ENCODE data around the gene RHOT2.

Gene RHOT2

DNA sequence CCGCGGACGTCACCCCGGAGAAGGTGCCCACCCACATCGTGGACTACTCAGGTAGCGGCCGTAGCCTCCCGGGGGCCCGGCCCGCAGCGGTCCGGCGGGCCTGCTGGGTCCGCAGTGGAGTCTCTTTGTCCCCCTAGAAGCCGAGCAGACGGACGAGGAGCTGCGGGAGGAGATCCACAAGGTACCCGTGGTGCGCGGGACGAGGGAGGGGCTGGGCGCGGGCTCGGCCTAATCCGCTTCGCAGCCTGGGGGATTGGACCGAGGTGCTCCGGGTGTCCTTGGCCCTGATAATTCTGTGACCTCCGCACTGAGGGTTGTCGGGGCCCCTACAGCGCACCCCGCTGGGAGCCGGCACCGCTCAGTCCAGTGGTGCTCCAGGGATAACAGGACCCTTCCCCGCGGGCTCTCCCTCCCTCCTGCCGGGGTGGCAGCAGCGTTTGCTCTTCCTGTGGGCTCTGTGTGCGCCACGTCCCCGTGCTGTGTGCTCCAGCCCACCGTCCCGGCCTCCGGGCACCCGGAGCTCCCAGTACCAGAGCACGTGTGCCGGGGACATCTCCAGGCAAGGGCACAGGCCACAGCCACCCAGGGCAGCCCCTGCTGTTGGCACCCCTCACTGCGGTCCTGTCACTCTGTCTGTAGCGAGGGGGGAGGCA lies 713 bp downstream of the RHOT2 start:
- POLR2A ChIA-PET, result interaction anchor here (1.0 kb wide), 1 partner anchor 11 kb away, joined by 3 read pairs; no protein-coding TSS in a partner anchor
- TF ChIP-seq, protein P1, sequence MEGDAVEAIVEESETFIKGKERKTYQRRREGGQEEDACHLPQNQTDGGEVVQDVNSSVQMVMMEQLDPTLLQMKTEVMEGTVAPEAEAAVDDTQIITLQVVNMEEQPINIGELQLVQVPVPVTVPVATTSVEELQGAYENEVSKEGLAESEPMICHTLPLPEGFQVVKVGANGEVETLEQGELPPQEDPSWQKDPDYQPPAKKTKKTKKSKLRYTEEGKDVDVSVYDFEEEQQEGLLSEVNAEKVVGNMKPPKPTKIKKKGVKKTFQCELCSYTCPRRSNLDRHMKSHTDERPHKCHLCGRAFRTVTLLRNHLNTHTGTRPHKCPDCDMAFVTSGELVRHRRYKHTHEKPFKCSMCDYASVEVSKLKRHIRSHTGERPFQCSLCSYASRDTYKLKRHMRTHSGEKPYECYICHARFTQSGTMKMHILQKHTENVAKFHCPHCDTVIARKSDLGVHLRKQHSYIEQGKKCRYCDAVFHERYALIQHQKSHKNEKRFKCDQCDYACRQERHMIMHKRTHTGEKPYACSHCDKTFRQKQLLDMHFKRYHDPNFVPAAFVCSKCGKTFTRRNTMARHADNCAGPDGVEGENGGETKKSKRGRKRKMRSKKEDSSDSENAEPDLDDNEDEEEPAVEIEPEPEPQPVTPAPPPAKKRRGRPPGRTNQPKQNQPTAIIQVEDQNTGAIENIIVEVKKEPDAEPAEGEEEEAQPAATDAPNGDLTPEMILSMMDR (IDR thresholded peaks at IDR 0.05; ENCODE audit: control extremely low read depth, extremely low read depth, low read depth, missing control alignments), result no peak
- no peak for DNase-seq (ENCODE audit: extremely low spot score)
- CTCF ChIA-PET, result interaction anchor here (1.3 to 5.5 kb wide), 4 partner anchors 10 to 18 kb away, joined by 3 to 28 read pairs (median 8); partner anchors contain the start of genes STUB1 and WDR90

DNA sequence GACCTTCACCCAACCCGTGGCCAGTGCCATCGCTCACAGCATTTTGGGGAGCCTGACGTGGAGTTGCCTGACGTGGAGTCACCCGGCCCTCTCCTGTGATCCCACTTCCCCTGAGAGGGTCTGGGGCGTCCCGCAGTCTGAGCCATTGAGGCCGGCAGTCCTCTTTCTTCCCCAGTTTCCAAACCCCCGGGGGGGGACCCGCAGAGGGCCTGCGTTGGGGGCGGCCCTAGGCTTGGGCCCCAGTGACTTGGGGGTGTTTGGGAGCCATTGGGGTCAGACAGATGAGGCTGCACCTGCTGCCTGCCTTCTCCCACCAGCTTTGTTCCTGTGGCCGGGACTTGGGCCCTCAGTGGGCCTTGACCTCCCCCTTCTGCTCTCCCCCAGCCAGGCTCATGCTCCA lies 1.7 kb downstream of the RHOT2 start:
- TF ChIP-seq, protein P1 (IDR thresholded peaks at IDR 0.05; ENCODE audit: control extremely low read depth, extremely low read depth, low read depth, missing control alignments), result no peak
- ChIA-PET POLR2A (no interaction called here), CTCF (interaction anchor here (2.0 to 5.5 kb wide), 2 partner anchors 10 to 22 kb away, joined by 5 to 28 read pairs; partner anchors contain the start of gene STUB1)
- DNase-seq (ENCODE audit: extremely low spot score), result no peak

GRCh38 chr16:670485-671352 lies 2.8 kb downstream of the RHOT2 start:
- DNase-seq (ENCODE audit: extremely low spot score), result no peak
- TF ChIP-seq, protein P1 (IDR thresholded peaks at IDR 0.05; ENCODE audit: control extremely low read depth, extremely low read depth, low read depth, missing control alignments), result no peak
- POLR2A ChIA-PET, result interaction anchor here (0.6 kb wide), 1 partner anchor 1107 kb away, joined by 3 read pairs; no protein-coding TSS in a partner anchor
- CTCF ChIA-PET, result interaction anchor here (2.0 to 5.5 kb wide), 2 partner anchors 9 to 23 kb away, joined by 5 to 28 read pairs; partner anchors contain the start of gene STUB1

GRCh38 chr16:671353-672131 lies 3.6 kb downstream of the RHOT2 start:
- TF ChIP-seq, protein P1 (IDR thresholded peaks at IDR 0.05; ENCODE audit: control extremely low read depth, extremely low read depth, low read depth, missing control alignments), result no peak
- POLR2A ChIA-PET, result interaction anchor here (0.6 kb wide), 2 partner anchors 42 to 1106 kb away, joined by 3 to 6 read pairs; no protein-coding TSS in a partner anchor
- no peak for DNase-seq (ENCODE audit: extremely low spot score)
- CTCF ChIA-PET, result no interaction called here

DNA sequence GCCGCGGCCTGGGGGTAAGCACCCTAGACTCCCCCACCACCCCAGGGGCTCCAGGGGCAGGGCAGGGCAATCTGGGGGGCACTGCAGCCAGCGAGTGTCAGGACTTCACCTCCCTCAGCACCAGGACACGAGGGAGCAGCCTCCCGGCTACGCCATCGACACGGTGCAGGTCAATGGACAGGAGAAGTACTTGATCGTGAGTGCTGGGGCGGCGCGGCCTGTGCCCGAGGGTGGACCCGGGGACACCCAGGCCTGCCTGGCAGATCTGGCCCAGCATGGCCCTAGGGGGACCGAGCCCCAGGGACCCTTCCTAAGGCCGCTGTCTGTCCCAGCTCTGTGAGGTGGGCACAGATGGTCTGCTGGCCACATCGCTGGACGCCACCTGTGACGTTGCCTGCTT lies 4.4 kb downstream of the RHOT2 start:
- TF ChIP-seq, protein P1 (IDR thresholded peaks at IDR 0.05; ENCODE audit: control extremely low read depth, extremely low read depth, low read depth, missing control alignments), result no peak
- POLR2A ChIA-PET, result interaction anchor here (0.6 kb wide), 1 partner anchor 43 kb away, joined by 6 read pairs; no protein-coding TSS in a partner anchor

DNA sequence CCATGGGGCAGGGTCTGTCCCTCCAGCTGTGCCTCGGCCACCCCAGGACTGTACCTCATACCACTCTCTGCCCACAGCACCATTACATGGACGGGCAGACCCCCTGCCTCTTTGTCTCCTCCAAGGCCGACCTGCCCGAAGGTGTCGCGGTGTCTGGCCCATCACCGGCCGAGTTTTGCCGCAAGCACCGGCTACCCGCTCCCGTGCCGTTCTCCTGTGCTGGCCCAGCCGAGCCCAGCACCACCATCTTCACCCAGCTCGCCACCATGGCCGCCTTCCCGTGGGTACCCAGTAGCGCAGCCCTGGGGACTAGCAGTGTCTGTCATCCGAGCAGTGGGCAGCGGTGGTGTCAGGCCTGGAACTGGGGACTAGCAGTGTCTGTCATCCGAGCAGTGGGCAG lies 4.9 kb downstream of the RHOT2 start:
- CTCF ChIA-PET, result no interaction called here
- TF ChIP-seq, protein P1 (IDR thresholded peaks at IDR 0.05; ENCODE audit: control extremely low read depth, extremely low read depth, low read depth, missing control alignments), result no peak
- POLR2A ChIA-PET, result interaction anchor here (0.7 kb wide), 1 partner anchor 31 kb away, joined by 3 read pairs; the partner anchor contains the start of gene MCRIP2
- DNase-seq (ENCODE audit: extremely low spot score), result no peak

More for the DNA sequence above, 4.4 kb downstream of the RHOT2 start:
- CTCF ChIA-PET, result no interaction called here
- no peak for DNase-seq (ENCODE audit: extremely low spot score)

Measured in GM10248 (cell line).